Hypothalamus (tissue), 51 donors: ENCODE results near the gene OR7G3.

Experiments used
- DNase-seq, 51 donors: peaks; one replicate each; lab custom pipeline; 2025; lab: John Stamatoyannopoulos, UW

The OR7G3 gene

DNA sequence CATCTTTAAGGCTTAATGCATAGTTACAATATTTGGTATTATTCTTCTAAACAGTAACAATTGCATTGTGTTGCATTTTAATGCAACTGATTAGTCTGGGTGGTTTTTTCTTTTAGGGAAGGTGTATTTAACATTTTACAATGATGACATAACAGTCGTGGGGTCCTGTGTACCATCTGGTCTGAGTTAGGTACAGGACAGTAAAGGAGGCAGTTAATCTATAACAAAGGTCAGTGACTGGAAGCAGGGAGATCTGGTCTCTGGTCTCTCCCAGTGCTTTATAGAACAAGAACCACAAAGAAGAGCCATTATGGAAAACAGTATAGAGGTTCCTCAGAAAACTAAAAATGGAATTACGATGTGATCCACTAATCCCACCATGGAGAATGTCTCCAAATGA lies 16.8 kb downstream of the OR7G3 start:
- DNase-seq, result no peak

GRCh38 chr19:9107375-9107774 lies 19.4 kb downstream of the OR7G3 start, which contains the start of gene OR7G2:
OR7G2 (minus strand) TSS chr19:9107475; CDS start chr19:9103243, 4,232 bp downstream.
- no peak for DNase-seq

- DNase-seq, result no peak
These were observed 40.0 kb downstream of the OR7G3 start, which contains the start of gene OR1M1 for GRCh38 chr19:9086761-9087160. OR1M1 (plus strand) TSS chr19:9087061; CDS start chr19:9093245, 6,184 bp downstream.

DNA sequence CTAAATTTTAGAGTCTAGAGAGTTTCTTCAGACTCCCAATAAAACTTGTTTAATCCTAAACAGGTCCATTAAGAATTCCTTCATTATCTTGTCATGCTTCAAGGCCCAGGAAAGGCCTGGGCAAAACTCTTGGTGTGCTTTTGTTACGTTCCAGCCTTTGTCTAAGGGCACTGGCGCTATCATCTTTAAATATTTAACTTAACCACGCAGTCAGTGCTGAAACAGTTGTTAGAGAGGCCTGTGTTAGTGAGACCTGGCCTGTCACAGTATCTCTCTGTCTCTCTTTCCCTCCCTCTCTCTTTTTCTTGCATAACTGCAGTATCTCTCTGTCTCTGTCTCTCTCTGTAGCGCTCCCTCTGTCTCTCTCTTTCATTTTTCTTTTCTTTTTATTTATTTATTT lies 48.1 kb downstream of the OR7G3 start:
- no peak for DNase-seq

GRCh38 chr19:9076901-9077300 lies 49.8 kb downstream of the OR7G3 start:
- DNase-seq, result no peak
